CMK (cell line): Measurements from ENCODE around the gene IQSEC3.
"Not testable (repeated sequence)": the region's sequence is repeated elsewhere in the genome, so short reads cannot be mapped to it uniquely, and the experiment has no call there.

ENCODE experiments used
- DNase-seq: peaks from one replicate; pipeline ENCODE4 v3.0.0-alpha.2; 2010; ENCODE audit warnings: low read depth

Gene IQSEC3

DNA sequence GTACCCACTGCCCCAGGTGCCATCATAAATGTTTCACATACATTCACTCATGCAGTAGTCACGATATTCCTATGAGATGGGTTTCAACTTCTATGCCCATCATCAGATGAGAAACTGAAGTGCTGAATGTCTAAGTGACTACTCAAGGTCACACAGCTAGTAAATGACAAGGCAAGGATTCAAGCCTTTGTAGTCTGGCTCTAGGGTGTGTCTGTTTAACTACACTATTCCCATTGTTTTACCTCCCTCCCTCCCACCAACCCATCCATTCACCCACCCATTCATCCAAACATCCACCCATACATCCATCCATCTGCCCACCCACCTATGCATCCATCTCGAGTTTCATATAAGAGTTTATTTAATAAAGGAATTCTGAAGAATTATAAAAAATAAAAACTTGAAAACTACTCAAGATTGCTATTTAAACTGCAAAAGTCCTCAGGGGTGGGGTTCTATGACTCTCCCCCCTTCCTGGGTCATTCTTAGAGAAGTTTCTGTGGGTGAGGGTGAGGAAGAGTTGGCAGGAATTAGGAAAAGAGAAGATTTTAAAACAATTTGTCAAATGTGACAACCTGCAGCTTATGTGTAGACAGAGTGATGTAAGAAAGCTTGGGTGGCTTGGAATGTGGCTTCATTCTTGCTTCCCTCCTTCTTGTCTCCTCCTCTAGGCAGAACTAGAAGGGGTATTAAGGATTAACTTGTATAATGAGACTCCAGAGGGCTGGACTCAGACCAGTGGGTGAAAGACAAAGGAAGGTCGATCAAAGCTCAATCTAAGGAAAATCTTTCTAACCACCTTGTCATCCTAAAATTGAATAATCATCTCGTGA, 13.4 kb upstream of the IQSEC3 start:
- not testable (repeated sequence) for DNase-seq

DNA sequence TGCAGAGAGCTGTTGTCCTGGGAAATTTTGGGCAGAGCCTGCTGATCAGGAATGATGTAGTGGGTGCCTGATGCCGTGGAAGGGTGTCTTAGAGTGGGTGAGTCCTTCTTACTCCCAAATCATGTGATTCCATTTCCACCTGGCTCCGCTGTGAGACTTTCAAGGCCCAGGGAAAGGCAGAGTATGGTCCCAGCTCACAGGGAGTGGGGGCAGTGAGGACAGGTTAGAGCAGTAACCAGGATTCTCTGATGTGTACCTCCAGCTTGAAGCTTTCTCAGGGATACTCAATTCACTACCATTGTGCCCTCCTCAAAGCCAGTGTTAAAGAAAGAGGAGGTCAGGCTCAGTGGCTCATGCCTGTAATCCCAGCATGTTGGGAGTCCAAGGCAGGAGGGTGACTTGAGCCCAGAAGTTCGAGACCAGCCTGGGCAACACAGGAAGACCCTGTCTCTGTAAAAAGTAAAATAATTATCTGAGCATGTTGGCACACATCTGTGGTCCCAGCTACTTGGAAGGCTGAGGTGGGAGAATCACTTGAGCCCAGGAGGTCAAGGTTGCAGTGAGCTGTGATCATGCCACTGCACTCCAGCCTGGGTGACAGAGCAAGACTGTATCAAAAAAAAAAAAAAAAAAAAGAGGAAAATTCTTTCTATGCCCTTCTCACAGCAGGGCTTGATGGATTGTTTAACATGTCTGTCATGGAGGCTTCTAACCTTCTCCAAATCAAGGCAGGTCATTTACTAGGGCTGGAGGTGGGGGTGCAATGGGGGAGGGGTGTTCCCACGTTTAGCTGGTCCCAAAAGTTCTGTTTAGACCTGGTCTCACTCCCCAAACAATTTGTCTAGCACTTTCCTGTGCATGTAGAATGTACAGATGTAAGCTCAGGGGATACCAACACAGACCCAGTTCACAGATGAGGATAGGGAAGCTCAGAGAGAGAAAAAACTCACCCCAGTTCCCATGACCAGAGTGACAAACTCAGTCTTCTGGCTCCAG, 12.5 kb upstream of the IQSEC3 start:
- DNase-seq: no peak

DNA sequence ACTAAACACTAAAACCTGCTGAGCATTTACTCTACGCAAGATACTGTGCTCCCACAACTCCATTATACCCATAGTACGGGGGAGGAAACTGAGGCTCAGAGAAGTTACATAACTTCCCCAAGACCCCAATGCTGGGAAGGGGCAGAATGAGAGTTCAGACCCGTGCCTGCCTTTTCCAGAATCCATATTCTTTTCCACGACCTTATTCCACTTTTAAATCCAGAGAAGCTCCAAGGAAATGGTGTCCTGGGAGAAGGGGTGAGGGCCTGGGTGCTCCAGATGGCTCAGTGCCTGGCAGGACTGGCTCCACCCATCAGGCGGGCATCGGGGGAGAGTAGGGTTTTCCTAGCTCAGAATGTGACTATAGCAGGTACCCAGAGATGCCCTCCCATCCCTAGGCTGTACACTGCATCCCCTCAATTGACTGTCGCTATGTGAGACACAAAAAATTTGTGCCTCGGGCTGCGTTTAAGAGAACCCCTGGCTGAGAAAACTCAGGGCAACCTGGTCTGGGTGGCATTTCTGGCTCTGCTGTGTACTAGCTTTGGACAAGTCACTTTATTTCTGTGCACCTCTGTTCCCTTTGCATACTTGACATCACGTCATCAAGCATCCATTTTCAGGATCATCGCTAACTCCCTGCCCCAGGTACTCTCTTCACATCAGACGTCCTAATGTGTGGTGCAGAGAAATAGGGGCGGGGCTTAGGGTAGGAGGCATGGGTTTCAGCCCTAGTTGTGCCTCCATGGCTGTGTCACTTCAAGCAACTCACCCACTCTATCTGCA, 11.6 kb upstream of the IQSEC3 start:
- no peak for DNase-seq

DNA sequence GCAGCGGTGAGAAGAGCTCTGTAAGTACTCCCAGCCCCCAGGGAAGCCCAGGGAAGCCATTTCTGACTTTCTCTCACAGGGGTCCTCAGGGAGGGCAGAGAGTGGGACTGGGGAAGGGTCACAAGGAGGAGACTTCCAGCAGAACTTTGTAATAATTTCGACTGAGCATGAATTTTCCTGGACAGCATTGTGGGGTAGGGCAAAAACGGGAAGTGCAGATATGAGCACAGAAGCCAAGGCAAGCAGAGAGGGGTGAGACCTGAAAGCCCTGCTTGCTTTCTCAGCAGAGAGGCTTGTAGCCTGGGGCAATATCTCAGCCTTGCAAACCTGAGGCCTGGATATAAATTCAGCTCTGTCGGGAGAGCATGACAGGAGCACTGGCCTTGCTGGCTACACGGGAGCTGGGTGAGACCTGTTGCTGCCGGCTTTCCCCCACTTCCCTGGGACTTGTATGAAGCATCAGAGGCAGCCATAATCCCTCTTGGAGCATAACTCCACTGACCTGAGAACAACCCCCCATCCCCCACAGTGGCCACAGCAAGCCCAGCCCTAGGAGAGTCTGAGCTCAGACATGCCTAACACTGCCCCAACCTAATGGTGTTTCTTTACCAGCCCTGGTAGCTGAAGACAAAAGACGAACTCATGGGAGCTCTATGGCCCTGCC, 9.8 kb upstream of the IQSEC3 start:
- DNase-seq: no peak

DNA sequence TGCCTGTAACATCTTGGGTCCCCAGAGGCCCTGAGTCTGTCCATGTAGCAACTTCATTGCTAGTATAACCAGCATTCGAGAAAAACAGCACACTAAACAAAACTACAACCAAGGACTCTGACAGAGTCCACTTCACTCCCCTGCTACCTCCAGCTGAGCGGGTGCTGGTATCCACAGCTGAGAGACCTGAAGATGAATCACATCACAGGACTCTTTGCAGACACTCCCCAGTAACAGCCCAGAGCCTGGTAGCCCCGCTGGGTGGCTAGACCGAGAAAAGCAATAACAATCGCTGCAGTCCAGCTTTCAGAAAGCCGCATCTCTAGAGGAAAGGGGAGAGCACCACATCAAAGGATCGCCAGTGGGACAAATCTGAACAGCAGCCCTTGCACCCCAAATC, 9.0 kb upstream of the IQSEC3 start:
- no peak for DNase-seq

DNA sequence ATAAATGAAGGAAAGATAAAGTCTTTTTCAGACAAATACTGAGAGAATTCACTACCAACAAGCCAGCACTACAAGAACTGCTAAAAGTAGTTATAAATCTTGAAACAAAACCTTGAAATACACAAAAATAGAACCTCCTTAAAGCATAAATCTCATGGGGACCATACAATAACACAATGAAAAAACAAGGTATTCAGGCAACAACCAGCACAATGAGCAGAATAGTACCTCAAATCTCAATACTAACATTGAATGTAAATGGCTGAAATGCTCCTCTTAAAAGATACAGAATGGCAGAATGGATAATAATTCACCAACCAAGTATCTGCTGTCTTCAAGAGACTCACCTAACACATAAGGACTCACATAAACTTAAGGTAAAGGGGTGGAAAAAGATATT, 7.7 kb upstream of the IQSEC3 start:
- no peak for DNase-seq

DNA sequence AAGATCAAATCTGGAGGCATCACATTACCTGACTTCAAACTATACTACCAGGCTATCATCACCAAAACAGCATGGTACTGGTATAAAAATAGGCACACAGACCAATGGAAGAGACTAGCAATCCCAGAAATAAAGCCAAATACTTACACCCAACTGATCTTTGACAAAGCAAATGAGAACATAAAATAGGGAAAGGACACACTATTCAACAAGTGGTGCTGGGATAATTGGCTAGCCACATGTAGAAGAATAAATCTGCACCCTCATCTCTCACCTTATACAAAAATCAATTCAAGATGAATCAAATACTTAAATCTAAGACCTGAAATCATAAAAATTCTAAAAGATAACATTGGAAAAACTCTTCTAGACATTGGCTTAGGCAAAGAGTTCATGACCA, 4.7 kb upstream of the IQSEC3 start:
- DNase-seq: not testable (repeated sequence)

DNA sequence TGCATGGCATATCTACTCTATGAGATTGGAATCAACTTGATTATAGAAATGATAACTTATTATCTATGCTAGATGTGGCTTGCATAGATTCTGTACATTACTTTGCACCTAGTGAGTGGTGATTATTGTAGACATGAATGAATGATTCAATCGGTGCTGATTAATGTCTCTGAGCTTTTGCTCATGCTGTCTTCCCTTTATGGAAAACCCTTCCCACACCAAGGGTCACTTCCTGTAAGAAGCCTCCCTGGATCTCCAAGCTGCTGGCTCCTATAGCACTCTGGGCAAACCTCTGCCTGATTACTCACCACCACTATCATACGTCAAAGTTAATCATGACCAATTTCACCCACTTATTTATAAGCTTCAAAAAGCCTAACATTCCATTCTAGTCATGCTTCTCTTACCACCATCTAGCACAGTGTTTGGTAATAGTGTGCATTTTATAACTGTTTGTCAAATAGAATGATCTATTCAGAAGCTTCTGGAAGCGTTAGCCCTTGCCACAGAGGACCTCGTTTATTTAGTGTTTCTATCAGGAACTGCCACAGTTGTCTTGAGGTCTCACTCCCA, 990 bp upstream of the IQSEC3 start:
- not testable (repeated sequence) for DNase-seq

DNA sequence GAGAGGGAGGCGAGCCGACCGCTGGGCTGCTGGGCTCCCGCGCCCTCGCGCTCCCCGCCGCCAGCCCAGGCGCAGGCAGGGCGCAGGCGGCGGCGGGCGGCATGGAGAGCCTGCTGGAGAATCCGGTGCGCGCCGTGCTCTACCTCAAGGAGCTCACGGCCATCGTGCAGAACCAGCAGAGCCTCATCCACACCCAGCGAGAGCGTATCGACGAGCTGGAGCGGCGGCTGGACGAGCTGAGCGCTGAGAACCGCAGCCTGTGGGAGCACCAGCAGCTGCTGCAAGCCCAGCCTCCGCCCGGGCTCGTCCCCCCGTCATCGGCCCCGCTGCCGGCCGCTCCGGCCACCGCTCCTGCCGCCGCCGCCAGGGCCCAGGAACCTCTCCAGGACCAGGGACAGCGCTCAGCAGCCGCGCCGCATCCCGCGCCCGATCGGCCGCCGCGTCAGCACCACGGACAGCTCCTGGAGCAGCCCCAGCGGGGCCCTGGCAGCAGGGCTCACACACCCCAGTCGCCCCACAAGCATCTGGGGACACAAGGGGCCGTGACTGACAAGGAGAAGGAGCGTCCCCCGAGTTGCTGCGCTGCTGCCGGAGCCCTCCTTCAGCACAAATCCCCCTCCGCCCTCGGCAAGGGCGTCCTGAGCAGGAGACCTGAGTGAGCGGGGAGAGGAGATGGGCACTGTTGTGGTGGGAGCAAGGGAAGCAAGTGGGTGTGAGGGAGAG, 376 bp downstream of the IQSEC3 start:
- not testable (repeated sequence) for DNase-seq

DNA sequence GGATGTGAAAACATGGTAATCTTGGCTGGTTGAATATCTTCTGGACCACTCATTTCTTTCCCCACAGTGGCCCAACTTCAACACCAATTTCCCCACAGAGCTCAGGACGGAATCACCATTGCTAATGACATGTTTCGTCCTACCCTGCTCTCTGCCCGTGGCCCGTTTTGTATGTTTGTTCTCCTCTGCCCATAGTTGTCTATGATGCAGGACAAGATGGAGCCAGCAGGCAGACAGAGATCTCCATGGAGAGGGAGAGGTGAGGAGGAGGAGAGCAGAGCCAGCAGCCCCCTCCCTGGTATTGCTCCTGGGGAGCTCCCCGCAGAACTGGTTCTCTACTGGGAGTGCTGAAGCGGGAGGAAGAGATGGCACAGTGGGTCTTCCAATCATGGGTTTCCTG, 3.1 kb downstream of the IQSEC3 start:
- not testable (repeated sequence) for DNase-seq

DNA sequence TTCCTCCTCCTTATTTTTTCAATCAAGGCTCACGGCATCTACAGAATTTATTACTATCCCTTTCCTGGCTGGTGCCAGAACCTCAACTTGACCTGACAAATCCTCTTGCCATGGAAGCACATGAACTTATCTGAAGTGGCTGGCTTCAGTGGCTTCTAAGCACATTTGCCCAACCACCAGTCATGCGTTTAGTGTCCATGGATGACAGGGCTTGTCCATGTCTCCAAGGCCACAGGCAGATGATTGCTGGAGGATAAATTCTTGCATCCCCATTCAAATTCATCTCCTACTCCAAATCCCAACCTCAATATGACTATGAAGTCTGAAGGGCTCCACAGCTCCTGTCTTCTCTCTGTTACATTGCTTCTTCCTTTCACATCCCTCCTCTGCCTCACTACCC, 4.0 kb downstream of the IQSEC3 start:
- DNase-seq: not testable (repeated sequence)

DNA sequence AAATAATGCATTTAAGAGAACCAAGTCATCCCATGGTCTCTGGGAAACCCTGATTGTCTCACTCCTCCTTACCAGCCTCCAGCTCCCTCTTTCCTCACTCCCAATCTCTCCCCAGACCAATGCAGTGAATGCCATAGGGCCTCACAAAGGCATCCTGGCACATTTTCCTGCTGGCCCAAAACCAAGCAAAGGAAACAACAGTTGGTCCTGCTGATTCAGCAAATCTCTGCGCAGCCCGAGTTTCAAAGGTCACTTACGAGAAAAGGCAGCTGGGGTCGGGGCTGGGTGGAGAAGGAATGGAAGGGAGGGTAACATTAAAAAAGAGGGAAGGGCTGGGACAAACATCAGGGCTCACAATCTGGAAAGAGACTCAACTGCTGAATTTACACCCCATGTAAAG, 5.5 kb downstream of the IQSEC3 start:
- DNase-seq: not testable (repeated sequence)

DNA sequence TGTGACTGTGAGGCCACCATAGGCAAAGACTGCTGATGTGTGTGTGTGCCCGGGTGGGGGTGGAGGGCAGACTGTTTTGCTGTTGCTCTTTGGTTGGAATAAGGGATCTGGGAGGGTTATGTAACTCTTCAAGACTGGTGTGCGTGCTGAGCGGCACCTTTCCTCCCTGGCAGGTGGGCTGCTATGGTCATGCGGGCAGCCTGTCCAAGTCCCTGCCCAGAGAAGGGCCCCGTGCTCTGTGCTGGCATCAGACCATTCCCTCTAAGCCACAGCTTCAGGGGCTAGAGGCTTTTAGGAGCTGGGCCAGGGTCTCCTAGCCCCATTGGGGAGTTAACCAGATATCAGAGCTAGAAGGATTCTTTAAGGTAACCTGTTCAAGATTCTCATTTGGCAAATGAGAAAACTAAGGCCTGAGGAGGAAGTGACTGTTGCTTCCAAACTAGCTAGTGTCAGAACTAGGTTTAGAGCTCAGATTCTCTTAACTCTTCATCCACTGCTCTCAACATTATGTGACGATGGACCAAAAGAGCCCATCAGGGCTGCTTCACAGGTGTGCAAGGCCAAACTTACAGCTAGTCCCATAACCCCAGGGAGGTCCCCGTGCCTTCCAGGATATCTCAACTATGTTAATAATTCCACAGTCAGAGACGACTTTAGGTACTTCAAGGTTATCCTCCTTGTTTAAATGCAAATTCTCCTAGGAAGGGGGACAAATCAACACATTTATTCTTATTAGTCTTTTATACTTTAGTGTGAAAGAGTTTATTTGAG, 8.0 kb downstream of the IQSEC3 start:
- not testable (repeated sequence) for DNase-seq

DNA sequence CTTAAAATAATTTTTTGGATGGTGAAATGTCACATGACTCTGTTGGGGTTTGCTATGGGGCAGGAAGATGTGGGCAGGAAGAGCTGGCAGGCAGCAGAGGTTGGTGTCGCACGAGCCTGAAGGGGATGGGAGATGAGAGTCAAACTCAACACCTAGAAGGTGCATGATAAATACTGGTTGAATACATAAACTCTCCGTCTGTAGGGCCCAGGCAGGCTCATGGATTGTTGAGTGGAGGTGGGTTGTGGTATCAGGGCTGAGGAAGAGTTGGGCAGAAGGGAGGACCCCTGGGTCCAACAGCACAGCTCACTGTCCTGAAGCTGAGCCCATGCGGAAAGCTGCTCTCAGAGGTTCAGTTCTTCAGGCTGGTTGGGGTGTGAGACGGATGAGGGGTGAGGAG, 9.0 kb downstream of the IQSEC3 start:
- DNase-seq: not testable (repeated sequence)

DNA sequence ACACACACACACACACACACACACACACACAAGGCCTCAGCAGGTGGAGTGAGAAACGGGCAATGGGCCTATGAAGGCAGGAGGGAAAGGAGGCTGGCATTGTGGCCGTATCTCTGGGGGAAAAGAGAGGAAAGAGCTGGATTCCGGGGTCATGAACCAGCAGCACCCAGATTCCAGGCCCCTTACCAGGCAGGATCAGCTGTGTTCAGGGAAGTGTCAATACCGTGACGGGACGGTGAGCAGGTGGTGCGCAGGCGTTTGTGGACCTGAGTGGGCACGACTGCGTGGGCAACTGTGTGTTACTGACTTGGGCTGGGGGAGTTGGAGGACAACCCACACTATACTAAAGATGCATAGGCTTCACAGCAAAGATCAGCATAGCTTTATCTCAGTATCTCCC, 9.5 kb downstream of the IQSEC3 start:
- DNase-seq: not testable (repeated sequence)

DNA sequence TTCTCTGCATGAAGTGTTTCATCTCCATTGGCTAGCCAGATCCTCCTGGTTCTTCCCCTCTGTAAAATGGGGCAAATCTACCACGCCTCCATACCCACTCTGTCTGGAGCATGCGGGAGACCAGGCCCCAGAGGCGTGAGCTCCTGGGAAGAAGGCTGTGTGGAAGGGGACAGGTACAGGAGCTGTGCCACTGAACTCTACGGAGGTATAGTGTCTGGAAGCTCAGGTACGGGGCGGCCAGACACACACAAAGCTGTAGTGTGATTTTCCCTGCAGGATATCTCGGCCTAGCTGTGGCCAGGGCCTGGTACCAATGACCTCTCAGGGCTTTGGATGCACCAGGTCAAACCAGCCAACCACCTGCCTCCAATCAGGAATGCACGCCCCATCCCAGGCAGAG, 10.0 kb downstream of the IQSEC3 start:
- not testable (repeated sequence) for DNase-seq

DNA sequence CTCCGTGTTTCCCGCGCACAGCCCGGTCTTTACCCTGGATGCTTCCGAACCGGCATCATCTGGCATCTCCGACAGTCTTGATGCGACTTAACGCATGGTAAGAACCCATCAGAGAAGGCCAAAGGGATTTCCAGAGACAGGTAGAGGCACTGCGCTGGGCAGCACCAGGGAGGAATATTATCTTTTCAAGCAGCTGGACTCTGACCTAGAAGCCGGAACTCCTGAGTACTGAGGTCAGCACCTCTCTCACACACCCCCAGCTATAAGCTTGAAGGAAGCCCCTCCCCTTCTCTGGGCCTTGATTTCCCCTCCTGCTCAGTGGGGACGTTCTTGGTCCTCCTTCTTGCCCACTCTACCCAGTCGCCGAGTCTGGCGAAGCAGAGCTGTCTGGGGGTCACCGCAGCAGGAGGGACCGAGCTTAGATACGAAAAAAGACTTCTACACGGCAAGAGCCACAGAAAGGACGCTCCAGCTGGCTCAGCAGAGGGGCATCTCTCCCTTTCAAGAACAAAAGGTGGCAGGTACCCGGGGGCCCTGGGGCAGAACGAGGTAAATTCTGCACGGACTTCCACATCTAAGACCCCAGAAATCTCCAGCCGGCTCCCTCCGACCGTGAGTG, 10.6 kb downstream of the IQSEC3 start:
- not testable (repeated sequence) for DNase-seq

DNA sequence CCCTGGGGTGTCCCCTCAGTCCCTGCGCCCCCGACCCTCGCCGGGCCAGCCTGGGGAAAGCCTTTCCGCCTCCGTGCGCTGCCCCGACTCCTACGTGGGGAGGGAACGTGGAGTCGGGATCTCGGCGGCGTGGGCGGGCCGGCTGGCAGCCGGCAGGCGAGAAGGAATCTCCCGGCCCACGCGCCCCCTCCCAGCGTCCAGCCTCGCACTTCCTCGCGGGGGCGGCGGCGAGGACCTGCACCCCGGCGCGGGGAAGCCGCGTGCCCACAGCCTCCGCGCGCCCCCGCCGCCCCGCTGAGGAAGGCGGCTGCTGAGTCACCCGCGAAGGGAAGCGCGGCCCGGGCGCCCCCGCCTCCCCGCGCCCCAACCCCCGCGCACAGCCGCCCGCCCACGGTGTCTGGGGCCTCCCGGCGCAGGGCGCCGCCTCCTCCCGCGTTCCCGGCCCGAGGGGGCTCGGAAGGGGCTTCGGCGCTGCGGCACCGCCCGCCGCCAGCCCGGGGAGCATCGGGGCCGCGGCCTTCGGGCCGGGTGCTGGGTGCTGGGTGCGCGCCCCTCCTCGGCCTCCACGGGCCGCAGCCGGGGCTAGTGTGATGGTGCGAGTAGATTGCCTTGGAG, 11.3 kb downstream of the IQSEC3 start:
- not testable (repeated sequence) for DNase-seq

DNA sequence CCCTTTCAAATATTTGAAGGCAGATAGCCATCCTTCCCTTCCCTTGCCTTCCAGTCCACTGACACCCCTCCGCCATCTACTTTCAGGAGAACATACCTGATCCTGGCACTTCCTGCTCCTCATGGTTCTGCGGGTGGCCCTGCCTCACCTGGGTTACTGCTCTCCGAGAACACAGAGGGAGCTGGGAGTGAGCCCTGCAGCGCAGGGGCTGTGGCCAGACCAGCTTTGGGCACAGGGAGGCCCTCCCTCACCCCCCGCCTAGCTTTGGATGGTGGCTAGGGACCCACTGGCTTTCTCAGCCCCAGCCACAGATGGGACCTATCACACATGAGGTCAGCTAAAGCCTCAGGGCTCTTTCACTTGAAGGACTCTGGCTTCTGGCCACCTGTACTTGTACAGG, 12.4 kb downstream of the IQSEC3 start:
- no peak for DNase-seq
